Bronchial epithelial cell (primary cell): ENCODE measurements around the gene TAF4. TPM values are rescaled to one million over a fixed set of nuclear protein-coding genes. Genes with fewer than 3 reads are reported as not detected.

ENCODE experiments used
- DNase-seq: peaks from one replicate; pipeline ENCODE4 v3.0.0-alpha.2; 2010; ENCODE audit warnings: low read depth
- FAIRE-seq: peaks from 2 replicates; lab custom pipeline; 2011; peaks lifted over from hg19 to GRCh38; lab: Jason Lieb, UNC
- H3K27me3 ChIP-seq: 2 replicates; pipeline ENCODE4 v1.5.1; 2011; ENCODE audit warnings: low read length; ENCODE audit not compliant: control insufficient read depth, insufficient read depth
- H3K36me3 ChIP-seq: 2 replicates; pipeline ENCODE4 v1.5.1; 2011; ENCODE audit warnings: low read length; ENCODE audit not compliant: control insufficient read depth, insufficient read depth
- H3K4me3 ChIP-seq: 2 replicates; pipeline ENCODE4 v1.5.1; 2011; ENCODE audit warnings: mild to moderate bottlenecking, low read depth, low read length, control low read depth
- CTCF ChIP-seq: IDR thresholded peaks from 2 replicates; pipeline ENCODE4 v1.5.1; 2011; ENCODE audit warnings: mild to moderate bottlenecking, moderate library complexity, low read length, control low read depth, inconsistent platforms; ENCODE audit not compliant: insufficient read depth, severe bottlenecking
- total RNA-seq: library from RNA; depleted of rRNA; stranded (reverse); fragments of >200 nt; gene quantifications from 2 replicates; pipeline ENCODE4 v1.2.1, GENCODE V29; 2014

TAF4 gene
- total RNA-seq, 1 donor from 2014 or later = 3.2 TPM

- Histone ChIP-seq H3K27me3 (no peaks in the 10 kb centered on the region), H3K4me3 (no peak overlapping the region), H3K36me3 (no peaks in the 10 kb centered on the region)
- no peak for TF ChIP-seq CTCF
- FAIRE-seq = no peak
- no peak for DNase-seq
These were observed 35.3 kb downstream of the TAF4 start for GRCh38 chr20:62030357-62030756.

GRCh38 chr20:62029949-62030348 lies 35.7 kb downstream of the TAF4 start:
- FAIRE-seq (no peak), DNase-seq (no peak)
- no peak for TF ChIP-seq CTCF
- no peak overlapping the region for H3K4me3 ChIP-seq
- no peaks in the 10 kb centered on the region for H3K36me3 ChIP-seq
- H3K27me3 ChIP-seq = no peaks in the 10 kb centered on the region

GRCh38 chr20:62029296-62029695 lies 36.4 kb downstream of the TAF4 start:
- FAIRE-seq (no peak), DNase-seq (no peak)
- Histone ChIP-seq H3K4me3 (no peak overlapping the region), H3K36me3 (no peaks in the 10 kb centered on the region), H3K27me3 (no peaks in the 10 kb centered on the region)
- no peak for TF ChIP-seq CTCF

- Histone ChIP-seq H3K36me3 (no peaks in the 10 kb centered on the region), H3K27me3 (no peaks in the 10 kb centered on the region), H3K4me3 (no peak overlapping the region)
- FAIRE-seq (no peak), DNase-seq (no peak)
- no peak for TF ChIP-seq CTCF
These were observed 37.3 kb downstream of the TAF4 start for GRCh38 chr20:62028384-62028783.

GRCh38 chr20:62027698-62028321 lies 37.9 kb downstream of the TAF4 start:
- FAIRE-seq = no peak
- no peak for DNase-seq
- TF ChIP-seq CTCF = no peak
- no peaks in the 10 kb centered on the region for H3K27me3 ChIP-seq
- H3K4me3 ChIP-seq = no peak overlapping the region
- H3K36me3 ChIP-seq = no peaks in the 10 kb centered on the region

GRCh38 chr20:62027116-62027515 lies 38.6 kb downstream of the TAF4 start:
- Histone ChIP-seq H3K36me3 (no peaks in the 10 kb centered on the region), H3K4me3 (no peak overlapping the region), H3K27me3 (no peaks in the 10 kb centered on the region)
- no peak for DNase-seq
- FAIRE-seq = no peak
- TF ChIP-seq CTCF = no peak
